Measurements from ENCODE around the gene NRTN.

- TF ChIP-seq, protein P1, sequence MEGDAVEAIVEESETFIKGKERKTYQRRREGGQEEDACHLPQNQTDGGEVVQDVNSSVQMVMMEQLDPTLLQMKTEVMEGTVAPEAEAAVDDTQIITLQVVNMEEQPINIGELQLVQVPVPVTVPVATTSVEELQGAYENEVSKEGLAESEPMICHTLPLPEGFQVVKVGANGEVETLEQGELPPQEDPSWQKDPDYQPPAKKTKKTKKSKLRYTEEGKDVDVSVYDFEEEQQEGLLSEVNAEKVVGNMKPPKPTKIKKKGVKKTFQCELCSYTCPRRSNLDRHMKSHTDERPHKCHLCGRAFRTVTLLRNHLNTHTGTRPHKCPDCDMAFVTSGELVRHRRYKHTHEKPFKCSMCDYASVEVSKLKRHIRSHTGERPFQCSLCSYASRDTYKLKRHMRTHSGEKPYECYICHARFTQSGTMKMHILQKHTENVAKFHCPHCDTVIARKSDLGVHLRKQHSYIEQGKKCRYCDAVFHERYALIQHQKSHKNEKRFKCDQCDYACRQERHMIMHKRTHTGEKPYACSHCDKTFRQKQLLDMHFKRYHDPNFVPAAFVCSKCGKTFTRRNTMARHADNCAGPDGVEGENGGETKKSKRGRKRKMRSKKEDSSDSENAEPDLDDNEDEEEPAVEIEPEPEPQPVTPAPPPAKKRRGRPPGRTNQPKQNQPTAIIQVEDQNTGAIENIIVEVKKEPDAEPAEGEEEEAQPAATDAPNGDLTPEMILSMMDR (optimal IDR thresholded peaks at IDR 0.05 in 1 of 3, IDR thresholded peaks at IDR 0.05 in 1 of 3, conservative IDR thresholded peaks at IDR 0.05 in 1 of 3; ENCODE audit: extremely low read depth in 1 of 3, insufficient read depth in 2 of 3, low read length in 3 of 3) = no peak
- TF ChIP-seq EZH2 (IDR thresholded peaks at IDR 0.05; ENCODE audit: low read length) = no peak
These were observed 33.6 kb downstream of the NRTN start for GRCh38 chr19:5838353-5839064.

Measured in keratinocyte (primary cell).